HG03139 (cell line): ENCODE data around the gene TRIOBP.
"Not testable (repeated sequence)": the region's sequence is repeated elsewhere in the genome, so short reads cannot be mapped to it uniquely, and the experiment has no call there.

ENCODE experiments used
- ATAC-seq: cut with Tn5 transposase; IDR thresholded peaks from one replicate; pipeline ENCODE4 v1.9.1; 2021; ENCODE audit not compliant: unreplicated experiment

Gene TRIOBP

DNA sequence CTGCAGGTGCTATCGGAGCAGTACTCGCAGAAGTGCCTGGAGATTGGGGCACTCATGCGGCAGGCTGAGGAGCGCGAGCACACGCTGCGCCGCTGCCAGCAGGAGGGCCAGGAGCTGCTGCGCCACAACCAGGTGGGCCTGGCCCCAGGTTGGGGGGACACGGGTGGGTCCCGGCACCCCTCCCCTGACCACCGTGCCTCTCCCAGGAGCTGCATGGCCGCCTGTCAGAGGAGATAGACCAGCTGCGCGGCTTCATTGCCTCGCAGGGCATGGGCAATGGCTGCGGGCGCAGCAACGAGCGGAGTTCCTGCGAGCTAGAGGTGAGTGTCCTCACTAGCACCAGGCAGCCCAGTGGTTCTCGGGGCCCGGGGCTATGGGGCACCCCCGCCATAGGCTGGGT, 72.2 kb downstream of the TRIOBP start:
- ATAC-seq, result no peak

DNA sequence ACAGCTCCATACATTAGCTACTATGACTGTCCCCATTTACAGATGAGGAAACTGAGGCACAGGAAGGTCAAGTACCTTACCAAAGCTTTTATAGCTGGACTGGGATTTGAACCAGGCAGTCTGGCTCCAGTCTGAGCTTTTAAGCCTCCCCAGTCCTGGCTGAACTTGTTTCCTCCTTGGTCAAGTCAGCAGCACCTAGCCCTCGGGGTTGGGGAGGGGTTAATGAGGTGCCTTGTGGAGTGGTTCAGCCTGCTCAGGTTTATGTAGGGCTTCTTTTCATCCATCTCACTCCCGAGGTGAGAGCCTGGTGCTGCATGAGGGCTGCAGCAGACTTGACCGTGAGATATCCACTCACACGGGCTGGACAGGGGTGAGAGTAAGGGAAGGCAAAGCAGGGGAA, 74.2 kb downstream of the TRIOBP start:
- ATAC-seq, result no peak

DNA sequence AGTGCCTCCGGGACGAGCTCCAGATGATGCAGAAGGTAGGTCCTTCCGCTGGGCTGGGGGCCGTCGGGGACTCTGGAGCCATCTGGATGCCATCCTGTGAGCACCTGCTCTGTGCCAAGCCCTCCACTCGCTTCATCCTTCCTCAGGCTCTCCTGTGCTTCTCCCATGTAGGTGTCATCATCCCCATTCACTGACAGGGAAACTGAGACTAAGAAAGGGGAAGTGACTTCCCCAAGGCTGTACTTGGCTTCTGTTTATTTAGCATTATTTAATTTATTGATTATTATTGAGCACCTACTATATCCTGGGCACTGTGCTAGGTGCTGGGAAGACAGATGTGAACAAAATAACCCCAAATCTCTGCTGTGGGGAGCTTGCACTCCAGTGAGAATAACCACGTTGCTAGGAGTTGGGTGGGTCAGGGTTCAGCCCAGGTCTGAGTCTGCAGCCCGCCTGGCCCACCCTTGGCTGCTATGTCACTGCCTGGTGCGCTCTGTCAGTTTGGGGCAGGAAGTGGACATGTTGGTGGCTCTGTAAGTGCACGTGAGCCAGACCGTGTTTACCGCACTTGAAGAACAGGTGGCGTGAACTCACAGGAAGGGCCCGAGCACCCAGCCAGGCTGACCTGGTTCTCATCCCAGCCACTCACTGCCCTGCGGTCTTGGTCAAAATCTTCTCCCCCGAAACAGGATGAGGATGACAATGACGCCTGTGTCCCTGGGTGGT, 75.0 kb downstream of the TRIOBP start:
- no peak for ATAC-seq

DNA sequence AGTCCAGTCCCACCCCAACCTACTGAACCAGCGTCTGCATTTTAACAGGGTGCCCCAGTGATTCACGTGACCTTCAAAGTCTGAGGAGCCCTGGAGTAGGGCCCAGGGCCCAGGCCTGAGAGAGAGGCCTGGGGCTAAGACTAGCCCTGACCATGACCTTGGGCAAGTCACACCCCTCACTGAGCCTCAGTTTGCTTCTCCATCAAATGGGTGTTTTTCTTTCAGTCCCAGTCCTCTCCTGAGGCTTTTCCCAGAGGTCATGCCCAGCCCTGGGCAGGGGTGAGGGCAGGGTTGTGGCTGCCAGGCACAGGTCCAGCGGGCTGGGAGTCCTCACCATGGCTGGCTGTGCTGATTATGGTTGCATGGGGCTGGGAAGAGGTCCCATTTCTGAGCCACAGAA, 77.9 kb downstream of the TRIOBP start:
- ATAC-seq, result no peak

DNA sequence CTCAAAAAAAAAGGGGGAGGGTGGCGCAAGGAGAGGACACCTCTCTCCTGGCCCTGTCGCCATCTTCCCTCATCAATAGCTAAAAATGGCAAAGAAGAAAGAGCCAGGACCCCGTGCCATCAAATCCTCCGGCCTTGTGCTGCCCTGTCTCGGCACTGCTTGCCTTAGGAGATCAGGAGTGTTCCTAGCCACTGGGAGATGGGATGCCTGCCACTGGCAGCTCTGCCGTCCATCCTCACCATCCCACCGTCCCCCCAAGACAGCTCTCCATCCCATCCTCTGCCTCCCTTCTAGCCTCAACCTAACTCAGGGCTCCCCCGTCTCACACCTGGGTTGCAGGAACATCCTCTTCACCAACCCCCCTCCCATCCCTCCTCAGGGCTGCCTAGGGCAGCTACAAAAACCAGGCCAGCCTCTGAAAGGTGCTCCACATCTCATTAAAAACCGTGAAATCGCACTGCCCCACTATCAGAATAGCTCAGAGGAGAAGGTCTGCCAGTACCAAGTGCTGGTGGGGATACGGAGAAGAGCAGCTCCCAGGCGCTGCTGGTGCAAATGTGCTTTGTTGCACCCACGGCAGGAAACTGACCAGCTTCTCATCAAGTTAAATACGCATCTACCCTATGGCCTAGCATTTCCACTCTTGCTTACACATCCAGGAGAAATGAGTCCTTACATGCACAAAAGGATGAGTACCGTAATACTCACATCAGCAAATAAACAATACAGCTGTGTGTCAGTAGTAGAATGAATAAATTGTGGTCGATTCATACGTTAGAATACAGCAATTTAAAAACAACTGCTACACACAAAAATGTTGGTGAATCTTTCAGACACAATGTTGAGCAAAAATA, 79.2 kb downstream of the TRIOBP start:
- ATAC-seq, result no peak

DNA sequence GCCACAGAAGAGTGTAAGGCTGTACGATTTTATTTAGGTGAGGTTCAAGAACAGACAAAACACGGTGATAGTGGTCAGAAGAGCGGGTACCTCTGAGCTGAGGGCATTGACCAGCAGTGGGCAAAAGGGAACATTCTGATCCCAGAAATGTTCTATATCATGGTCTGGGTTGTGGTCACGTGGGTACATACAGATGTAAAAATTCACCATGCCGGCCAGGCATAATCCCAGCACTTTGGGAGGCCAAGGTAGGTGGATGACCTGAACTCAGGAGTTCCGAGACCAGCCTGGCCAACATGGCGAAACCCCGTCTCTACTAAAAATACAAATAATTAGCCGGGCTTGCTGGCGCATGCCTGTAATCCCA, 79.8 kb downstream of the TRIOBP start:
- no peak for ATAC-seq

DNA sequence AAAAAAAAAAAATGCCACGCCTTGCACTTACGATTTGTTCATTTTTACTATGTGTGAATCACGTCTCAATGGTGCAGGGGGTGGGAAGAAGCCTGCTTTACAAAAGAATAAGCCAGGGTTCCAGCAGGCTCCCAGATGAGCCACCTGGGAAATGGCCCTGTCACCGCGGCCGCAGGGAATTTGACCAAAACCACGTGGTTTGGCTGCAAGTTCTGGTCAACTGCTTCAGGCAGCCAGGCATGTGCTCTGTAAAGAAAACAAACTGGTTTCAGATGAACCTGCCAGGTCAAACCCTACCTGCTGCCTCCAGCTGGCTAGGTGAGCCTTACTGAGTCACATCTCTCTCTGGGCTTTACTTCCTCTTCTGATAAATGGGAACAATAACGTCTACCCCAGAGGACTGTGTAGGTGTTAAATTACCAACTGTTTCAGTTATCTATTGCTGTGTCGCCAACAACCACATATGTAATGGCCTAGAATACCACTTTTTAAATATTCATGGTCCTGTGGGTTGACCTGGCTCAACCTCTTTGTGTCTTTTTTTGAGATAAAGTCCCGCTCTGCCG, 80.4 kb downstream of the TRIOBP start:
- ATAC-seq, result no peak

DNA sequence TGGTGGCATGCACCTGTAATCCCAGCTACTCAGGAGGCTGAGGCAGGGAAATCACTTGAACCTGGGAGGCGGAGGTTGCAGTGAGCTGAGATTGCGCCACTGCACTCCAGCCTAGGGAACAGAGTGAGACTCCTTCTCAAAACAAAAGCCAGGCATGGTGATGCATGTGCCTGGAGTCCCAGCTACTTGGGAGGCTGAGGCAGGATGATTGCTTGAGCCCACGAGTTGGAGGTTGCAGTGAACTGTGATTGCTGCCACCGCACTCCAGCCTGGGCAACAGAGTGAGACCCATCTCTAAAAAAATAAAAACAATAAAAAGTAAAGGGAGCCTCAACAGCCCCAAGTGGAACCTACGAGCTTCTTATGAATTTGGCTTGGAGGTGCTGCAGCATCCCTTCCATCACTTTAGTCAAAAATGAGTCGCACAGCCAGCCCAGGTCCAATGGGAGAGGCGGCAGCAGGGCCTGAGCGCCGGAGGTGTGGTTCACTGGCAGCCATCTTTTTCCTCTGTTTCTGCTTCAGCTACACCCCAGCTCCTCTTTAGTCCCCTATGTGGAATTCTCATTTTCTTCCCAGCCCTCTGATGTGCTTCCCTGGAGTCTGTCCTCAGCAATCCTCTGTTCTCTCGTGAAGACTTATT, 81.6 kb downstream of the TRIOBP start:
- ATAC-seq, result no peak

DNA sequence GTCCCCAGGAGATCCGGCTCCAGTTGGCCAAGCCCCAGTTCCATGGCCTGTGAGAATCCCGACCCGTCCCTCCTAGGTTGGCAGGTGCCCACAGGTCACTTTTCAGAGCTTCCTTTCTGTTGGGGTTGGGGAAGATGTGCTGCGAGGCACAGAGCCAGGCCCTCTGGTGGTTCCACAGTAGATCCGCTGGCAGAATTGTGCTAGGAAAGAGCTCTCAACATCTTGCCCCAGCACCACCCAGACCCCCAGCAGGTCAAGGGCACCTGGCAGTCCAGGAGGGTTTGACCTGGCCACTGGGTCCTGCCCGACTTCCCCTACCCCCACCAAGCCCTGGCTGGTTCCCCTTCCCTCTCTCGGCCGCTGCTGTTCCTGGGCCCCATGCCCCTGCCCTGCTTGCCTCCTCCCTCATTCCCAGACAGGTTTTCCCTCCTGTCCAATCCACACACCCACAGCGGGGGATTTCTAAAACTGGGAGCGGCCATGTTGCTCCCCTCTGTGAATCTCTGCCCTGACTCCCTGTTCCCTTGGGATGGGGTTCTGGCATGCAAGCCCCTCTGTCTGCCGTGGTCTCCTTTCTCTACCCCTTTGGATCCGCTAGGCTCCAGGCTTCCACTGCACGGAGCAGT, 84.7 kb downstream of the TRIOBP start:
- ATAC-seq, result no peak

DNA sequence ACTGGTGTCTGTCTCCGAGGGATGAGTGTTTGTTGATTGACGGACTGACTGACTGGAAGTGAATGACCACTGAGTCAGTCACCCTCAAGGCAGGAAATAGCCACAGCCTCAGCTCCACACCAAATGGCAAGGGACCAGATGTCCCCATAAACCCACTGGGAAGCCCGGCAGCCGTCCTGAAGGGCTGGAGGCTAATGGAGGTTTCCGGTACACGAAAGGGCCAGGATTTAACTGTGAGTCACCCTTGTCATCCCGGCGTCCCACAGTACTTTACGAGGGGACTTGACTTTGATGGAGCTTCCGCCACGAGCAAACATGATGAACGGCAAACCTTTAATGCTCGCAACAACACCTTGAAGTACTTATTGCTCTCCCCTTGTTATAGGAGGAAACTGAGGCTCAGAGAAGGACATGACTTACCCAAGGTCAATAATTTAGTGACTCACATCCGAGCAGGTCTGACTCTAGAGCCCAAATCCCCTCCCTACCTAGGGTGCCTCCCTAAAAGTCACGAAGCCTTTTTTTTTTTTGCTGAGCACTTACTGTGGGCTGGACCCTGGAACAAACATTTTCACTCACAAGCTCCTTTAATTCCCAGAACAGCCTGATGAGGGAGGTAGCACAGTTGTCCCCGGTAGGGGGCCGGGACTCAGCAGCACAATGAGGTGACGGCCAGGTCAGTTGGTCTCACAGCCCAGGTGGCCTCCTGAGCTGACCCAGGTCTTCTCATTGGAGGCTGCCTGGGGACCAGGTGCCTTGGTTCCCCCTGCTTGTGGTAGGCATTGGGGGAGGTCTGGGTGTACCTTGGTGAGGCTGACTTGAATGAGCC, 85.7 kb downstream of the TRIOBP start:
- ATAC-seq, result no peak

DNA sequence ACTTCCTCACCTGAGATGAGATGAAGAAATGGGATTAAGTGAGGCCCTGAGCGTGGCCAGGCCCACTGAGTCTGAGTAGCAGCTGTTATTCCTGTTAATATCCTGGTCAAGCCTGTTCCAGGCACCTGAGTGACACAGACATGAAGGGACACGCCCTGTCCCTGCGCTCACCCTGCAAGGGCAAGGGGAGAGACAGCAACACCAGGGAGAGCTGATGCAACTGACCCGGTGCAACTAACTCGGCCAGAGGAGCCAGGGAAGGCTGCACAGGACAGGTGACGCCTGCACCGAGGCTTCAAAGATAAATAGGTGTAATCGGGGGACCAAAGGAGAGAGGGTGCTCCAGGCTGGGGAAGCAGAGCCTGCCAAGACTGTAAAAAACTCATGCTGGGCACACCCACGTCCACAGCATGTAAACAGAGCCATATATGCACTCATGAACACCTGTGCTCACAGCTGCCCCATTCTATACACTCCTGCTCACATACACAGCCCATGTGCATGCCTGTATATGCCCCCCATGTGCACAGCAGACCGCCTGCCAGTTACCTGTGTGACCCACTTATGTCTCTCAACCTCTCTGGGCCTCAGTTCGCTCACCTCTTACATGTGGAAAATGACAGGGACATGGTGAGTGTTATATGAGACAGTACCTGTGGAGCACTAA, 88.1 kb downstream of the TRIOBP start:
- ATAC-seq, result no peak

DNA sequence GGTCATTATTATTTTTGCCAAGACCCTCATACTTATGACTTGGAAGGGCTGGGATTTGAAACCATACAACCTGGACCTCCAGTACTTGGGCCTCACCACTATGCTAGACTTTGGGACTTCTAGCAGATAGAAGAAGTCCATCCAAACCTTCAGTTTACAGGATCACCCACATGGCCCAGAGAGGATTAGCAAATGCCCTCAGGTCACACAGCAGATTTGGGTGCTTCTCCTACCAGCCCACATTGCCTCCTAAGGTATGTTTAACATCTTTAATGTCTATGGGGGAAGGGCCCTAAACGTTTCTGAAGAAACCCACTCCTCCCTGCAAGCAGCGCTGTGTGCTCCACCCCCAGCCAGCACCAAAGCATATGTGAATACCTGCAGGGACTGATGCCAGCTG, 93.4 kb downstream of the TRIOBP start:
- no peak for ATAC-seq

DNA sequence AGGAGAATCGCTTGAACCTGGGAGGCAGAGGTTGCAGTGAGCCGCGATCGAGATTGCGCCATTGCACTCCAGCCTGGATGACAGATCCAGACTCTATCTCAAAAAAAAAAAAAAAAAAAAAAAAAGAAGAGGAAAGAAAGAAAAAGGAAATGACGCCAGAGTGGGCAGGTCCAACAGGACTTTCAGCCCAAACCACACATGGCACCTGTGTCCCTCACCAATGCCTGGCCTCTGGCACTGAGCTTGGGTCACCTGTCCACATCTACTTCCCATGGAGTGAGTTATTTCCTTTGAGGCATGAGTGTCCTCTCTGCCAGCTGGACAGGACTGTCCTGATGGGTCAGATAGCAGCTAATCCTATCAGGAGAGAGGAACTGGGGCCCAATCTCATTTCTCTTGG, 95.6 kb downstream of the TRIOBP start:
- ATAC-seq, result no peak

DNA sequence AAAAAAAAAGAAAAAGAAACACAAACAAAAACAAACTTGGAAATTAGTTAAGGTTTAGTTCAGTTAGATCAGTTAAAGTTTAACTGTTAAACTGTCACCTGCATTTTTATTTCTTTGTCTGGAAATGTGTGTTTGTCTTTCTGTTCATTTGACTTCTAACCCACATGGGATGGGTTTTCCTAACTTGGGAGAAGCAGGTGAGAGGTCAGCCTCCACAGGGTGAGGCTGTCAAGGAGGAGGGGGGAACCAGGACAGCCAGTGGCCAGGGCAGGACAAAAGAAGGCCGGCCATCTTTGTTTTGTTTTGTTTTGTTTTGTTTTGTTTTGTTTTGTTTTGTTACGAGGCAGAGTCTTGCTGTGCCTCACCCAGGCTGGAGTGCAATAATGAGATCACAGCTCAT, 97.5 kb downstream of the TRIOBP start:
- no peak for ATAC-seq

DNA sequence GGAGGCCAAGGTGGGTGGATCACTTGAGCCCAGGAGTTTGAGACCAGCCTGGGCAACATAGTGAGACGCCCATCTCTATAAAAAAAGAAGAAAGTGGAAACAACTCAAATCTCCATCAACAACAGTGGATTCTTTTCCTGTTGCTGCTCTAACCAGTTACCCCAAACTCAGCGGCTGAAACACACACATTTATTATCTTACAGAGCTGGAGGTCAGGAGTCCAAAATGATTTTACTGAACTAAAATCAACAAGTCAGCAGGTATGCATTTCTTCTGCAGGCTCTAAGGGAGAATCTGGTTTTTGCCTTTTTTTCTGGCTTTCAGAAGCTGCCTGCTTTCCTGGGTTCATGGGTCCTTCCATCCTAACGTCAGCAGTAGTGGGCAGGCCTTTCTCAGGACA, 99.2 kb downstream of the TRIOBP start:
- ATAC-seq, result no peak

DNA sequence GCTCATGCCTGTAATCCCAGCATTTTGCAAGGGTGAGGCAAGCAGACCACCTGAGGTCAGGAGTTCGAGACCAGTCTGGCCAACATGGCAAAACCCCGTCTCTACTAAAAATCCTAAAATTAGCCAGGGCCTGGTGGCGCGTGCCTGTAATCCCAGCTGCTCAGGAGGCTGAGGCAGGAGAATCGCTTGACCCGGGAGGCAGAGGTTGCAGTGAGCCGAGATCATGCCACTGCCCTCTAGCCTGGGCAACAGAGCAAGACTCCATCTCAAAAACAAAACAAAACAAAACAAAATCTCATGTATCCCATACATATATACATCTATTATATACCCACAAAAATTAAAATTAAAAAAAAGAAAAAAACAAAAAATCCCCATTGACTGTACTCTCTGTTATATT, 100.4 kb downstream of the TRIOBP start:
- ATAC-seq, result not testable (repeated sequence)

DNA sequence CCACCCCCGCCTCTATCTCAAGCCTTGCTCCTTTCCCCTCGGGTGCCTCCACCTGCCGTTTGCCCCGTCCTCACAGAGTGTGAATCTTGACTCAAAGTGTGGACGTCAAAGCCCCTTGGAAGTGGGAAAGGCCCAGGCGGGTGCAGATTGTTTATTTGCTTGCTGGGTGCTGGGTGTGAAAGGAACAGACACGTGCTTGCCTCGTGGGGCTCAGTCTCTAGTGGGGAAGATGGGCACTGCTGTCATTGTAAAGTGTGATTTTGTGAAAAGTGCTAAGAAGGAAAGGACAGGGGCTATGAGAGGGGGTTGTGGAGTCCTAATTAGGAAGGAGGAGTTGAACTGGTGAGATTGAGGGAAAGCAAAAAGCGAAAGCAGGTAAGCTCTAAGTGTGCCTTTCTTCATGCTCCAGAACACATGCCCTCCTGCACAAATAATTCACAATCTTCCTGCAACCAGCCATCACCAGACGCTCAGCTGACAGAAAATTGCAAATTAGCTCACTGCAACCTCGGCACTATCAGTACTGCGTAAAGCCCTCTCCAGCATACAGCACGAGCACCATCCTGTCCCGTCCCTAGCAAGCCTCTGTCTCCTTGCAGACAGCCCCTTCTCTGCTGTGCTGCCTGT, 101.1 kb downstream of the TRIOBP start:
- ATAC-seq, result no peak

DNA sequence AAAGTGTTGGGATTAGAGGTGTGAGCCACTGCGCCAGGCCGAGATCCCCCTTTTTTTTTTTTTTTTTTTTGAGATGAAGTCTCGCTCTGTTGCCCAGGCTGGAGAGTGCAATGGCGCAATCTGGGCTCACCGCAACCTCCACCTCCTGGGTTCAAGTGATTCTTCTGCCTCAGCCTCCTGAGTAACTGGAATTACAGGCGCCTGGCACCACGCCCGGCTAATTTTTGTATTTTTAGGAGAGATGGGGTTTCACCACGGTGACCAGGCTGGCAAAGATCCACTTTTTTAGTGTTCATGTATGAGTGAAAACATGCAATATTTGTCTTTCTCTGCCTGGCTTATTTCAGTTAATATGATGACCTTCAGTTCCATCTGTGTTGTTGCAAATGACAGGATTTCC, 103.1 kb downstream of the TRIOBP start:
- ATAC-seq, result not testable (repeated sequence)

DNA sequence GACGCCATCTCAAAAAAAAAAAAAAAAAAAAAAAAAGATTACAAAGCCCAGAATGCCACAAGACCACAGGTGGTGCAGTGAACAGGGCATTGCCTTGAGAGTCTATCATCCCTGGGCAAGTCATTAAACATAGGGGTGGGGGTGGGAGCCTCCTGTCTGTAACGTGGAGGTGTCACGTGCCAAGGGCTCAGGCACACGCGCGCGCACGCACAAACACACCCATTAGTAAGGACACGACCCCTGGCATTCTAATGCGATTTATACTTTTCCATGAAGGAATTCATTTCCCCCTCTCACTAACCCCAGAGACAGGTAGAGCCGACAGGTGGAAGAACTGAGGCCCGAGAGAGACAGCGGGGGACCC, 105.1 kb downstream of the TRIOBP start:
- ATAC-seq, result no peak
